ENCODE measurements around the gene APOBEC3F.
"Not testable (repeated sequence)": the region's sequence is repeated elsewhere in the genome, so short reads cannot be mapped to it uniquely, and the experiment has no call there.

Gene APOBEC3F

GRCh38 chr22:39078329-39078728, 37.7 kb downstream of the APOBEC3F start:
- Histone ChIP-seq H3K4me1 (peaks cover 3% of the 10 kb centered on the region; the same call in 1 of the 2 replicates), H3K9me3 (no peaks in the 10 kb centered on the region), H3K4me3 (ENCODE audit: low read depth, low read length) (no peak overlapping the region), H3K27me3 (no peaks in the 10 kb centered on the region), H3K36me3 (no peaks in the 10 kb centered on the region)
- no peak for DNase-seq
- TF ChIP-seq, protein P1, sequence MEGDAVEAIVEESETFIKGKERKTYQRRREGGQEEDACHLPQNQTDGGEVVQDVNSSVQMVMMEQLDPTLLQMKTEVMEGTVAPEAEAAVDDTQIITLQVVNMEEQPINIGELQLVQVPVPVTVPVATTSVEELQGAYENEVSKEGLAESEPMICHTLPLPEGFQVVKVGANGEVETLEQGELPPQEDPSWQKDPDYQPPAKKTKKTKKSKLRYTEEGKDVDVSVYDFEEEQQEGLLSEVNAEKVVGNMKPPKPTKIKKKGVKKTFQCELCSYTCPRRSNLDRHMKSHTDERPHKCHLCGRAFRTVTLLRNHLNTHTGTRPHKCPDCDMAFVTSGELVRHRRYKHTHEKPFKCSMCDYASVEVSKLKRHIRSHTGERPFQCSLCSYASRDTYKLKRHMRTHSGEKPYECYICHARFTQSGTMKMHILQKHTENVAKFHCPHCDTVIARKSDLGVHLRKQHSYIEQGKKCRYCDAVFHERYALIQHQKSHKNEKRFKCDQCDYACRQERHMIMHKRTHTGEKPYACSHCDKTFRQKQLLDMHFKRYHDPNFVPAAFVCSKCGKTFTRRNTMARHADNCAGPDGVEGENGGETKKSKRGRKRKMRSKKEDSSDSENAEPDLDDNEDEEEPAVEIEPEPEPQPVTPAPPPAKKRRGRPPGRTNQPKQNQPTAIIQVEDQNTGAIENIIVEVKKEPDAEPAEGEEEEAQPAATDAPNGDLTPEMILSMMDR (IDR thresholded peaks at IDR 0.05; ENCODE audit: low read depth, low read length) = no peak

- not testable (repeated sequence) for H3K27me3 ChIP-seq; H3K4me3 ChIP-seq (ENCODE audit: low read depth, low read length); H3K9me3 ChIP-seq; H3K4me1 ChIP-seq; DNase-seq; H3K36me3 ChIP-seq
Observed at GRCh38 chr22:39079054-39079637, 38.5 kb downstream of the APOBEC3F start.

GRCh38 chr22:39080052-39080762, 39.5 kb downstream of the APOBEC3F start:
- Histone ChIP-seq H3K9me3 (no peaks in the 10 kb centered on the region), H3K36me3 (no peaks in the 10 kb centered on the region), H3K27me3 (no peaks in the 10 kb centered on the region), H3K4me3 (ENCODE audit: low read depth, low read length) (no peak overlapping the region), H3K4me1 (no peaks in the 10 kb centered on the region)
- no peak for DNase-seq
- TF ChIP-seq, protein P1 (IDR thresholded peaks at IDR 0.05; ENCODE audit: low read depth, low read length) = no peak

DNA sequence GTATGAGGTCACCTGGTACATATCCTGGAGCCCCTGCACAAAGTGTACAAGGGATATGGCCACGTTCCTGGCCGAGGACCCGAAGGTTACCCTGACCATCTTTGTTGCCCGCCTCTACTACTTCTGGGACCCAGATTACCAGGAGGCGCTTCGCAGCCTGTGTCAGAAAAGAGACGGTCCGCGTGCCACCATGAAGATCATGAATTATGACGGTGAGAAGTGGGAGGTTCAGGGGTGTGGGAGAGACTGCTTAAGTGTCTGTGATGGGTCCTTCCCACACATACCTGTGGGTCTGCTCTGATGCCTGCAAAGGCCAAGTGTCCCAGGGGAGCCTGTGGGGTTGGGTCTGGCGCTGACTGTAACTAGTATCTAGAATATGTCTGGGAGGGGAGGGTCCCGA, 40.4 kb downstream of the APOBEC3F start:
- H3K36me3 ChIP-seq = no peaks in the 10 kb centered on the region
- H3K4me3 ChIP-seq (ENCODE audit: low read depth, low read length) = no peak overlapping the region
- TF ChIP-seq, protein P1 (IDR thresholded peaks at IDR 0.05; ENCODE audit: low read depth, low read length) = no peak
- no peaks in the 10 kb centered on the region for H3K9me3 ChIP-seq
- no peak for DNase-seq
- H3K4me1 ChIP-seq = no peaks in the 10 kb centered on the region
- H3K27me3 ChIP-seq = no peaks in the 10 kb centered on the region

DNA sequence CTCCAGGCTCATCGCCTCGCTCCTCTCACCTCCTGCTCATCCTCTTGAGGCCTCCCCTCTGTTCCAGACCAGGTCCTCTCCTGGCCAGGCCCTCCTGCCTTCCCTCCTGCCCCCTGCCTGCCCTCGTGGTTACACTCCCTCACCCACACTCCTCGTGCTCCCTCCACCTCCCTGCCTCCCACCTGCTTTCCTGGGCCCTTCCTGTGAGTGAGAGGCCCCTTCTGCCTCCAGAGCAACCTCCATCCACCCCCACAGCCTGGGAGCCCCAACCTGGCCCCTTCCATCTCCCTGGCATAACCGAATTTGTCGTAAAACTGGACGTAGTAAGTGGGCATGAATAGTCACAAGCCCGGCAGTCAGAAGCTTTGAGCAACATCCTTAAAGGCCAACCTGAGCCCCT, 40.9 kb downstream of the APOBEC3F start:
- no peak for DNase-seq
- TF ChIP-seq, protein P1 (IDR thresholded peaks at IDR 0.05; ENCODE audit: low read depth, low read length) = no peak
- Histone ChIP-seq H3K27me3 (no peaks in the 10 kb centered on the region), H3K36me3 (no peaks in the 10 kb centered on the region), H3K4me3 (ENCODE audit: low read depth, low read length) (no peak overlapping the region), H3K4me1 (no peaks in the 10 kb centered on the region), H3K9me3 (no peaks in the 10 kb centered on the region)

GRCh38 chr22:39083212-39084165, 42.8 kb downstream of the APOBEC3F start:
- H3K4me3 ChIP-seq (ENCODE audit: low read depth, low read length) = no peak overlapping the region
- no peaks in the 10 kb centered on the region for H3K36me3 ChIP-seq
- H3K27me3 ChIP-seq = no peaks in the 10 kb centered on the region
- H3K9me3 ChIP-seq = no peaks in the 10 kb centered on the region
- H3K4me1 ChIP-seq = peaks cover 3% of the 10 kb centered on the region
- TF ChIP-seq, protein P1 (IDR thresholded peaks at IDR 0.05; ENCODE audit: low read depth, low read length) = no peak
- DNase-seq = no peak
